ENCODE data around the gene FILIP1L. TPM values are rescaled to one million over a fixed set of nuclear protein-coding genes. Genes with fewer than 3 reads are reported as not detected.

The FILIP1L gene
- total RNA-seq, 1 donor from 2014 or later, result 0.15 TPM

DNA sequence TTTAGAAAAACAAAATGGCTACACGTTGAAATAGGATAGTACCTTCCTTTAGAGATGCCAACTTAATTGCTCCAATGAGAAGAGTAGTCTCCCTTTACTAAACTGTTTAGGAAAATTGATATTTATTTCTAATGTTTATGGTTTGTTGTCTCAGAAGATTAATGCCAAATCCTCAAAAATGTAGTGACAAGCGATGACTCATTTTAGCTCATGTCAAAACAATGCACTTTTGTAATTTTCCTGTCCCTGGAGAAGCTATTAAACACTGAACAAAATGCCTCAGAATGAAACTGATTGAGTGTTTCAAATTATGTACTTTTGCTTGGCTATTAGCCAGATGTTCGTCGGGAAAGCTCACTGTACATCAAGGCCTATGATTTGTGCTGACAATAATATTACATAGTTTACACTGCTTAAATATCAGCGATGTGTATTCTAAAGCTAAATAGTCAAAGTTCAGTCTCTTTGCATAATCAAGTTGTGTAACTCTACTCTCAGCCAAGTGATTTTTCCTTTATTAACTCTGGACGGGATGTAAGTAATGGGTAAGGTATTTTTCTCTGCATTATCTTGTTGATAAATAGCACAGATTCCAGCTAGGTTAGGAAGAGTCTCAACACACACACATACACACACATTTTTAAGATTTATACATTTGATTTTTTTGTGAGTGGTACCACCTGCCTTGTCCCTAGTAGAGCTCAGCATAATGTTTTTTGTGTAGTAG, 212.9 kb downstream of the FILIP1L start:
- Histone ChIP-seq H3K27me3 (no peaks in the 10 kb centered on the region), H3K9ac (no peak overlapping the region), H2AFZ (replicated peaks) (no peak overlapping the region), H4K20me1 (ENCODE audit: low read depth) (no peaks in the 10 kb centered on the region), H3K4me3 (no peak overlapping the region), H3K79me2 (ENCODE audit: low read depth) (no peaks in the 10 kb centered on the region), H3K27ac (no peak overlapping the region), H3K36me3 (no peaks in the 10 kb centered on the region), H3K4me1 (no peaks in the 10 kb centered on the region), H3K4me2 (no peak overlapping the region), H3K9me3 (ENCODE audit: low read depth) (no peaks in the 10 kb centered on the region), H3F3A (ENCODE audit: low read depth) (no peaks in the 10 kb centered on the region)
- no peak overlapping the region for H3K27ac Mint-ChIP-seq
- no peak overlapping the region for H3K4me3 Mint-ChIP-seq
- H3K9me3 Mint-ChIP-seq, result no peaks in the 10 kb centered on the region
- H3K4me1 Mint-ChIP-seq, result peaks cover under 1% of the 10 kb centered on the region
- TF ChIP-seq, protein P1, sequence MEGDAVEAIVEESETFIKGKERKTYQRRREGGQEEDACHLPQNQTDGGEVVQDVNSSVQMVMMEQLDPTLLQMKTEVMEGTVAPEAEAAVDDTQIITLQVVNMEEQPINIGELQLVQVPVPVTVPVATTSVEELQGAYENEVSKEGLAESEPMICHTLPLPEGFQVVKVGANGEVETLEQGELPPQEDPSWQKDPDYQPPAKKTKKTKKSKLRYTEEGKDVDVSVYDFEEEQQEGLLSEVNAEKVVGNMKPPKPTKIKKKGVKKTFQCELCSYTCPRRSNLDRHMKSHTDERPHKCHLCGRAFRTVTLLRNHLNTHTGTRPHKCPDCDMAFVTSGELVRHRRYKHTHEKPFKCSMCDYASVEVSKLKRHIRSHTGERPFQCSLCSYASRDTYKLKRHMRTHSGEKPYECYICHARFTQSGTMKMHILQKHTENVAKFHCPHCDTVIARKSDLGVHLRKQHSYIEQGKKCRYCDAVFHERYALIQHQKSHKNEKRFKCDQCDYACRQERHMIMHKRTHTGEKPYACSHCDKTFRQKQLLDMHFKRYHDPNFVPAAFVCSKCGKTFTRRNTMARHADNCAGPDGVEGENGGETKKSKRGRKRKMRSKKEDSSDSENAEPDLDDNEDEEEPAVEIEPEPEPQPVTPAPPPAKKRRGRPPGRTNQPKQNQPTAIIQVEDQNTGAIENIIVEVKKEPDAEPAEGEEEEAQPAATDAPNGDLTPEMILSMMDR (IDR thresholded peaks at IDR 0.05), result no peak
- no peak for TF ChIP-seq EZH2 (IDR thresholded peaks at IDR 0.05)
- TF ChIP-seq EZH2phosphoT487 (IDR thresholded peaks at IDR 0.05), result no peak
- no peaks in the 10 kb centered on the region for H3K27me3 Mint-ChIP-seq (ENCODE audit: insufficient read depth, low read depth)
- H3K36me3 Mint-ChIP-seq, result no peaks in the 10 kb centered on the region
- DNase-seq (ENCODE audit: low spot score), result no peak

DNA sequence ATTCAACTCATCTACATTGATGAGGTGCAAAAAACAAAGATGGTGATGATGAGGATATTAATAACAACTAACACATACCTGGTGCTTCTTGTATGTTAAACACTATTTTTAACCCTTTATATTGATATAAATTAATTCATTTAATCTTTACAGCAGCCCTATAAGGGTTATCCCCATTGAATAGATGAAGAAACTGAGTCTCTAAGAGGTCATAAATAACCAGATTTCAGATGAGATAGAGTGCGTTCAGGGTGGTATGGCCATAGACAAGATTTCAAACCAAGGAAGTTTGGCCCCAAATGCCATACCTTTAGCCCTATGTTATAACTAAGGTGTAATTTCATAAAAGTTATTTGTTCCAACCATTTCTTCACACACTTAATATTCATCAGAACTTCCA, 214.1 kb downstream of the FILIP1L start:
- Mint-ChIP-seq H3K27me3 (ENCODE audit: insufficient read depth, low read depth) (no peaks in the 10 kb centered on the region), H3K4me1 (peaks cover 7% of the 10 kb centered on the region), H3K4me3 (no peak overlapping the region), H3K9me3 (no peaks in the 10 kb centered on the region), H3K27ac (no peak overlapping the region), H3K36me3 (no peaks in the 10 kb centered on the region)
- H3F3A ChIP-seq (ENCODE audit: low read depth), result no peaks in the 10 kb centered on the region
- H3K4me1 ChIP-seq, result no peaks in the 10 kb centered on the region
- H3K9me3 ChIP-seq (ENCODE audit: low read depth), result no peaks in the 10 kb centered on the region
- no peak overlapping the region for H3K4me2 ChIP-seq
- H3K79me2 ChIP-seq (ENCODE audit: low read depth), result no peaks in the 10 kb centered on the region
- H3K36me3 ChIP-seq, result no peaks in the 10 kb centered on the region
- TF ChIP-seq, protein P1 (IDR thresholded peaks at IDR 0.05), result no peak
- TF ChIP-seq EZH2 (IDR thresholded peaks at IDR 0.05) (no peak), EZH2phosphoT487 (IDR thresholded peaks at IDR 0.05) (no peak)
- no peak overlapping the region for H2AFZ ChIP-seq (replicated peaks)
- no peak overlapping the region for H3K9ac ChIP-seq
- H4K20me1 ChIP-seq (ENCODE audit: low read depth), result no peaks in the 10 kb centered on the region
- no peak overlapping the region for H3K27ac ChIP-seq
- H3K4me3 ChIP-seq, result no peak overlapping the region
- no peaks in the 10 kb centered on the region for H3K27me3 ChIP-seq
- no peak for DNase-seq (ENCODE audit: low spot score)

DNA sequence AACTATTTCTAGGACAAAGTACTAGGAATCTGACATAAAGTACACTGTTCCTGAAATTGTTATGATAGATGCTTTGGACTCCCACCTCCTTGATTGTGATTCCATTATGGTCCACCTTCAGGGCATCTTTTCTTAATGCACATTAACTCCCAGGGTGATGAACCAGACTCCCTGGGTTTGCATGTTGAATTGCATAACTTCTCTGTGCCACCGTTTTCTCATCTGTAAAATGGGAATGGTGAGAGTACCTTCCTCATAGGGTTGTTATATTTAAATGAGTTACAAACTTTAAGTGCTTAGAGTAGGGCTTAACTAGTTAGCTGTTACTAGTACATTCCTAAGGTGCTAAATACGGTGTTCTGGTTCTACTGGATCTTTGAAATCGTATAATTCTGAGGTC, 214.7 kb downstream of the FILIP1L start:
- H3F3A ChIP-seq (ENCODE audit: low read depth), result no peaks in the 10 kb centered on the region
- Mint-ChIP-seq H3K36me3 (no peaks in the 10 kb centered on the region), H3K4me1 (peaks cover 7% of the 10 kb centered on the region), H3K27me3 (ENCODE audit: insufficient read depth, low read depth) (no peaks in the 10 kb centered on the region), H3K4me3 (no peak overlapping the region), H3K27ac (no peak overlapping the region), H3K9me3 (no peaks in the 10 kb centered on the region)
- H3K27ac ChIP-seq, result no peak overlapping the region
- H3K4me1 ChIP-seq, result no peaks in the 10 kb centered on the region
- no peak overlapping the region for H2AFZ ChIP-seq (replicated peaks)
- no peak overlapping the region for H3K4me2 ChIP-seq
- no peaks in the 10 kb centered on the region for H3K36me3 ChIP-seq
- H3K27me3 ChIP-seq, result no peaks in the 10 kb centered on the region
- no peak overlapping the region for H3K4me3 ChIP-seq
- H3K79me2 ChIP-seq (ENCODE audit: low read depth), result no peaks in the 10 kb centered on the region
- no peak for DNase-seq (ENCODE audit: low spot score)
- H3K9ac ChIP-seq, result no peak overlapping the region
- TF ChIP-seq, protein P1 (IDR thresholded peaks at IDR 0.05), result no peak
- TF ChIP-seq EZH2 (IDR thresholded peaks at IDR 0.05) (no peak), EZH2phosphoT487 (IDR thresholded peaks at IDR 0.05) (no peak)
- H4K20me1 ChIP-seq (ENCODE audit: low read depth), result no peaks in the 10 kb centered on the region
- no peaks in the 10 kb centered on the region for H3K9me3 ChIP-seq (ENCODE audit: low read depth)
